HG02763 (cell line): ENCODE data around the gene IPCEF1.

Experiments
- ATAC-seq: cut with Tn5 transposase; IDR thresholded peaks from one replicate; pipeline ENCODE4 v1.9.1; 2021; ENCODE audit warnings: mild to moderate bottlenecking, moderate library complexity; ENCODE audit not compliant: unreplicated experiment

Gene IPCEF1

DNA sequence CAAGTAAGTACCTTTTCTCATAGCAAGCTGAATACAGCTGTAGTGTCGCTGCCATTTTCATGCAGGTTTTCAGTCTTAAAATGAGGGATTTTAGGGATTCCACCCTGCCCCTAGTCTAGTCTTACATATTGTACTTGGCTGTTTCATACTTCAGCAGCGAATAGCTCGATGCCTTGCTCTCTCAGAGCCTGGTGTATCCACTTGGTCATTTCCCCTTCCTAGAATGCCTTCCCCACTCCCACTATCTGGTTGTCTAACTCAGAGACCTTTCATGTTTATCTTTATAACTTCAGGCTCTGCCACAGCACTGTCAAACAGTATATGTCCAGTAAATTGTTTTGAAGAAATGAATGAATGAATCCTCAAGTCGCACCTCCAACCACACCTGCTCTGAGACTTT is 21.1 kb upstream of the IPCEF1 start:
- ATAC-seq, result no peak

- no peak for ATAC-seq
Measured at GRCh38 chr6:154373971-154374370, 17.4 kb upstream of the IPCEF1 start.

- no peak for ATAC-seq
Measured at GRCh38 chr6:154371281-154371680, 14.7 kb upstream of the IPCEF1 start.

- ATAC-seq, result no peak
Measured at GRCh38 chr6:154370545-154370944, 13.9 kb upstream of the IPCEF1 start.

- ATAC-seq, result no peak
Measured at GRCh38 chr6:154367839-154368695, 11.5 kb upstream of the IPCEF1 start.

- no peak for ATAC-seq
Measured at GRCh38 chr6:154367336-154367735, 10.7 kb upstream of the IPCEF1 start.

DNA sequence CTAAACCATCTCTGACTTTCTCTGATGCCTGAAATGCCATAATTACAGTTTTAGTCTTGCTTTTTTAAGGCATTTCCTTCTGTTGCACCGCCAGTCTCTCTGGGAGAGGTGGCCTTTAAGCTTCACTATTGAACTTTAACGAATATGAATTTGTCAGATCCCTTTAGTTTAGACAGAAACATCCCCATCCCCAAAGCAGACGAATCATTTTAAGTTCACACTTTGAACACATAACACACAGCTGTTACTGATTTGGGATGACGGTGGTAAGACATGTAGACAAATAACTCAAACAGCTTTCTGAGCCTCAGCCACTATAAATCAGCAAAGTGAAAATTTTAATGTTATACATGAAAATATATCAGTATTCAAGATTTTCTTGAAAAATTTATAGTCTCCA is 7.2 kb upstream of the IPCEF1 start:
- no peak for ATAC-seq

GRCh38 chr6:154361476-154361875 is 4.9 kb upstream of the IPCEF1 start:
- no peak for ATAC-seq

DNA sequence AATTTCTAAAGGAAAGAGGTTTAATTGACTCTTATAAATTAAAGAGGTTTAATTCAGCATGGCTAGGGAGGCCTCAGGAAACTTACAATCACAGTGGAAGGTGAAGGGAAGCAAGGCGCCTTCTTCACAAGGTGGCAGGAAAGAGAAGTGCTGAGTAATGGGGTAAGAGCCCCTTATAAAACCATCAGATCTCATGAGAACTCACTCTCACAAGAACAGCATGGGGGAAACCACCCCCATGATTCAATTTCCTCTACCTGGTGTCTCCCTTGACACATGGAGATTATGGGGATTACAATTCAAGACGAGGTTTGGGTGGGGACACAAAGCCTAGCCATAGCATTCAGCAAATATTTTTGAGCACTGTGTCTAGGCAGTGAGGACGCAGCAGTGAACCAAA is 3.9 kb upstream of the IPCEF1 start:
- ATAC-seq, result no peak

DNA sequence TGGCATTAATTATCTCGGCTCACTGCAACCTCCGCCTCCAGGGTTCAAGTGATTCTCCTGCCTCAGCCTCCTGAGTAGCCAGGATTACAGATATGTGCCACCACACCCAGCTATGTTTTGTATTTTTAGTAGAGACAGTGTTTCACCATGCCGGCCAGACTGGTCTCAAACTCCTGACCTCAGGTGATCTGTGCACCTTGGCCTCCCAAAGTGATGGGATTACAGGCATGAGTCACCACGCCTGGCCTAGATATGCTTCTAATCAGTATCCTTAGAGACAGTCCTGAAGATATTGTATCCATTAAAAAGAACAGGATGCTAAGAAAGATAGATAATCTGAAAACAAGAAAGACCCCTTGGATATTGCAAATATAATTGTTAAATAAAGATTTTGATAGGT is 3.1 kb upstream of the IPCEF1 start:
- no peak for ATAC-seq

DNA sequence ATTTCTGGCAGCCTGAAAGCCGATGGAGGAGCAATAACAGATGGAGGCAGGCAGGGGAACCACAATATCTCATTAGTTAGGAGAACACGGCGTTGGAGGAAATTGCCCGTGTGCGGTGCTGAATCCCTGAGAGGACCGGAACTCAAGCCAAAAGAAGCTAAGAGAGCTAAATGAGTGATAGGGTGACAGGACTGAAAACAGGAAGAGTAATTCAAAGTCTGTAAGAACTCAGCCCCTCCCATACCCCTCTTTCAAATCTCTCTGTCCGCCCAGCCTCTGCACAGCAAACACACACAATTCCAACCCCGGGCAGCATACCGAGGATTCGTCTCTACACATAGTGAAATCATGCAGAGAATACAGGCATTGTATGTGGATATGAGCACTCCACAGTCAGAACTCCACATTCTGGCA is 2.6 kb upstream of the IPCEF1 start:
- ATAC-seq, result no peak

DNA sequence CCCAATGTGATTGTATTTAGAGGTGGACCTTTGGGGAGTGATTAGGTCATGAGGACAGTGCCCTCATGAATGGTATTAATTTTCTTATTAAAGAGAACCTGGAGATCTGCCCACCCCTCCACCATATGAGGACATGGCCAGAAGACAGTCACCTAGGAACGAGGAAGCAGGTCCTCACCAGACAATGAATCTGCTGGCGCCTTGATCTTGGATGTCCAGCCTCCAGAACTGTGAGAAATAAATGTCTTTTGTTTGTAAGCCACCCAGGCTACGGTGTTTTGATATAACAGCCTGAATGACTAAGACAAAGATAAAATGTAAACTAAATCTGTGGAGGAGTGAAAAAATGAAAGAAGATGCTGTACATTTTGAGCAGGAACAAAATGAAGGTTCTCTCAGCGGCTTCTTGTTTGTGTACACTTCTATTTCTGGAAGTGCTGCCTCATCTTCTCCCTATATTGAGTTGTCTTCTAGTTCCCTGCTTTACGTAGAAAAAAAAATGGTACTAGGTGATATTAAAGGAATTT is 1.5 kb upstream of the IPCEF1 start:
- no peak for ATAC-seq

DNA sequence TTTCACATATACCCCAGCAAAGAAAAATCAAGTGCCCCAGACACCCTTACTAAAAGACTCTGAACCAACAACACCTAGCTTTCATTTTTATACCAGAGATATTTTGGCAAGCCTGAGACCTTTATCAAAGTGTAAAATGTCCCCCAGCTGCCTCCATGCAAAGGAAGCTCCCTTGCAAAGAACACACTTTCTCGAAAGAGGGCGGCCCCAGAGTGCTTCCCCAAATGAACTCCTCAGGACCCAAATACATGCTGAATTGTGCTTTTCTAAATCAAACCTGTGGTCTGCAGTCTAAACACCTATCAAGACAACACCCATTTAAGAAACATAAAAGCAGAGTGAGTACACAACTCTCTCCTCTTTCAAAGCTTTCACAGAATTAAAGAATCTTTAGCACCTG is 490 bp downstream of the IPCEF1 start:
- no peak for ATAC-seq

GRCh38 chr6:154354265-154354777 is 2.3 kb downstream of the IPCEF1 start:
- ATAC-seq, result no peak

DNA sequence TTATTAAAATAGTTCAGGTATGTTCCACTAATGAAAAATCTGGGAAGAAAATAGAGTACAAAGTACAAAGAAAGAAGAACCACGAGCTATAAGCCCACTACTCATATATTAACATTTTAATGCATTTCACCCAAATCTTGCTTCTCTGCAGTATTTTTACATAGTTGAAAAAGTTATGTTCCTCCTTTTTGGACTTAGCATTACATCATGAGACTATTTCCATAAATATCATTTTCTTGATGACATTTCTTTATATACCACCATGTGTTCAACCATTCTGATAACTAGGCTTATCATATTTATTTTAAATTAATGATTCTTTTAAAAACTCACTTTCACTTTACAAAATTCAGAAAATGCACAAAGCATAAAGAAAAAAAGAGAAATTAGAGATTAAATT is 3.0 kb downstream of the IPCEF1 start:
- ATAC-seq, result no peak

- ATAC-seq, result peak; percentile 71
Measured at GRCh38 chr6:154352898-154353585, 3.6 kb downstream of the IPCEF1 start.

- no peak for ATAC-seq
Measured at GRCh38 chr6:154350293-154350692, 6.3 kb downstream of the IPCEF1 start.

GRCh38 chr6:154347981-154348380 is 8.6 kb downstream of the IPCEF1 start:
- ATAC-seq, result no peak

- ATAC-seq, result no peak
Measured at GRCh38 chr6:154345811-154346210, 10.8 kb downstream of the IPCEF1 start.

DNA sequence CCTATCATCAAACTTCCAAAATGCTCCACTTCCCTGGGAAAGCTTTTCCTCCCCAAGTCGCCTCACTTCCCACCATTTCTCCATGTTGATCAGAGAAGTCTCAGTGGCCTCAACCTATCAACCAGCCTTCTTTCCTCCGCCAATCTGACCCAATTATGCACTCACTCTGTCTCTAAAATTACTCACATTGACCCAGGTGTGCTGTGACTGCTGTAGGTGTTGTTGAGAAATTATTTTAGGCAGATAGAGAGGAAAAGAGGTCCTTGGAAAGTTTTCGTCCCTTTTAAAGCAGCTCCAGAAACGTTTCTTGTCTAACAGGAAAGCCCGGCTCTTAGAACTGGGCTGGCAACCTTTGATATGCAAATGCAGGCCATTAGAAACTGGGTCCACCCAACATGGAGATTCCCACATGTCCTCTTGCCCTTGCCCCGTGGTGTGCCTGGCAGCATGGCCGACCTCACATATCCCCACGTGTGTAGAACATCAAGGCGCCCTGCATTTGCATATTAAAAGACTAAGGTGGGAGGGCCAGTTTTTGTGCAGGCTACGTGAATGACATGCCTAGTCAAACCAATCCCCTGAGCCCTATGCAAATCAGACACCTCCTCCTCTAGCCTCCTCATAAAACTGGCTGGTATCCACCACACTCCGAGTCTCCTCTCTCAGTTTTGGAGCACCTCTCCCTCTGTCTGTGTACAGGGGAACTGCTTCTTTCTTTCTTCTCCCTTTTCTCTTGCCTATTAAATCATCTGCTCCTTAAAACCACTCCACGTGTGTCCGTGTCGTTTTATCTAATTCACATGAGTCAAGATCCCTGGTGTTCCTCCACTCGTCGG is 12.9 kb downstream of the IPCEF1 start:
- ATAC-seq, result no peak

GRCh38 chr6:154341871-154342270 is 14.7 kb downstream of the IPCEF1 start:
- ATAC-seq, result no peak
